B cell (primary cell): ENCODE measurements around the gene KANK3. TPM values are rescaled to one million over a fixed set of nuclear protein-coding genes. Genes with fewer than 3 reads are reported as not detected.

Source experiments
- ATAC-seq: fragments of 200-7000 bp; cut with Tn5 transposase; one replicate; pipeline ENCODE4 v1.10.0; 2021; ENCODE audit warnings: low read depth, mild to moderate bottlenecking, moderate number of reproducible peaks, moderate library complexity
- CTCF ChIA-PET: fragments of 350-600 bp; sonication (Branson Sonifier 250); formaldehyde crosslinking; loops from one replicate; lab custom pipeline; 2021; ENCODE audit warnings: antibody characterized with exemption, inconsistent platforms; lab: Charles Lee
- POLR2A ChIA-PET: fragments of 350-600 bp; sonication (Branson Sonifier 250); formaldehyde crosslinking; loops from one replicate; lab custom pipeline; 2021; ENCODE audit warnings: antibody characterized with exemption; lab: Charles Lee
- DNase-seq: peaks from one replicate; pipeline ENCODE4 v3.0.0; 2013
- H2AFZ ChIP-seq: 2 replicates; pipeline ENCODE4 v1.6.1; 2012; ENCODE audit warnings: mild to moderate bottlenecking, low read depth, low read length; ENCODE audit not compliant: insufficient read depth, poor library complexity, severe bottlenecking
- H3K27ac ChIP-seq, 2 donors: 1 replicate in 1 of 2; 2 replicates in 1 of 2; pipeline ENCODE4 v1.5.1; 2012 to 2013; ENCODE audit warnings: low read length in 2 of 2, mild to moderate bottlenecking in 2 of 2, moderate library complexity in 1 of 2
- H3K27me3 ChIP-seq, 4 experiments: fragments of 200-600 bp in 1 of 4; sonication (generic) in 1 of 4; replicated peaks in 1 of 4; 1 replicate in 2 of 4; 2 replicates in 2 of 4; pipeline versions ENCODE4 v1.6.1 to v1.7.0; 2013 to 2016; ENCODE audit warnings: low read length in 3 of 4, mild to moderate bottlenecking in 2 of 4, mixed read lengths in 1 of 4, moderate library complexity in 1 of 4; ENCODE audit not compliant: insufficient read depth in 4 of 4, control insufficient read depth in 3 of 4; ENCODE audit errors: control extremely low read depth in 1 of 4
- H3K36me3 ChIP-seq, 2 experiments: replicated peaks in 1 of 2; 1 replicate in 1 of 2; 2 replicates in 1 of 2; pipeline versions ENCODE4 v1.6.1 to v1.7.1; 2013; ENCODE audit warnings: low read length in 1 of 2; ENCODE audit not compliant: insufficient read depth in 2 of 2, control insufficient read depth in 1 of 2; ENCODE audit errors: control extremely low read depth in 1 of 2, extremely low read depth in 1 of 2
- H3K4me1 ChIP-seq, 2 donors: fragments of 200-600 bp in 1 of 2; sonication (generic) in 1 of 2; 1 replicate in 1 of 2; 2 replicates in 1 of 2; pipeline versions ENCODE4 v1.5.1 to v1.6.1; 2013 to 2017; ENCODE audit warnings: low read length in 2 of 2; ENCODE audit not compliant: control insufficient read depth in 2 of 2, insufficient read depth in 2 of 2
- H3K4me2 ChIP-seq: replicated peaks from 2 replicates; pipeline ENCODE3; 2012; ENCODE audit warnings: mild to moderate bottlenecking, low read depth, low read length; ENCODE audit not compliant: poor library complexity, severe bottlenecking
- H3K4me3 ChIP-seq, 5 experiments: fragments of 200-600 bp in 1 of 5; sonication (generic) in 1 of 5; 1 replicate in 3 of 5; 2 replicates in 2 of 5; pipeline versions ENCODE4 v1.5.1 to v1.7.0; 2011 to 2016; ENCODE audit warnings: low read length in 4 of 5, mild to moderate bottlenecking in 4 of 5, low read depth in 2 of 5, control low read depth in 1 of 5, moderate library complexity in 1 of 5; ENCODE audit not compliant: insufficient read depth in 1 of 5; ENCODE audit errors: control extremely low read depth in 1 of 5, extremely low read depth in 1 of 5
- H3K79me2 ChIP-seq: fragments of 200-600 bp; sonication (generic); one replicate; pipeline ENCODE4 v1.6.0; 2016; ENCODE audit warnings: low read length; ENCODE audit not compliant: control insufficient read depth, insufficient read depth
- H3K9ac ChIP-seq: fragments of 200-600 bp; sonication (generic); 2 replicates; pipeline ENCODE4 v1.6.1; 2017; ENCODE audit warnings: mild to moderate bottlenecking, low read length, moderate library complexity
- H3K9me3 ChIP-seq, 3 donors: one replicate each; pipeline versions ENCODE4 v1.6.1 to v1.7.1; 2013; ENCODE audit warnings: low read length in 2 of 3; ENCODE audit not compliant: control insufficient read depth in 2 of 3, insufficient read depth in 1 of 3; ENCODE audit errors: control extremely low read depth in 1 of 3
- H4K20me1 ChIP-seq: 2 replicates; pipeline ENCODE4 v1.6.0; 2012; ENCODE audit warnings: mild to moderate bottlenecking, low read length; ENCODE audit not compliant: insufficient read depth, control insufficient read depth, poor library complexity, severe bottlenecking
- H3K27ac Mint-ChIP-seq: one replicate; pipeline ENCODE4 v1.8.0; 2021; ENCODE audit warnings: mixed read lengths
- H3K27me3 Mint-ChIP-seq: one replicate; pipeline ENCODE4 v1.8.0; 2021; ENCODE audit warnings: mixed read lengths
- H3K4me1 Mint-ChIP-seq: one replicate; pipeline ENCODE4 v1.8.0; 2021; ENCODE audit warnings: mixed read lengths
- H3K4me3 Mint-ChIP-seq: one replicate; pipeline ENCODE4 v1.8.0; 2021; ENCODE audit warnings: mixed read lengths
- H3K9me3 Mint-ChIP-seq: one replicate; pipeline ENCODE4 v1.8.0; 2022; ENCODE audit warnings: mixed read lengths; ENCODE audit not compliant: insufficient read depth
- CTCF ChIP-seq: fragments of 200-600 bp; IDR thresholded peaks from one replicate; pipeline ENCODE4 v1.8.0; 2022; ENCODE audit warnings: antibody characterized with exemption, mild to moderate bottlenecking
- EZH2 ChIP-seq: IDR thresholded peaks from 2 replicates; pipeline ENCODE4 v1.6.1; 2012; ENCODE audit warnings: borderline replicate concordance, low read depth, mild to moderate bottlenecking, moderate library complexity, low read length; ENCODE audit not compliant: insufficient read depth, poor library complexity, severe bottlenecking
- WGBS: methylation state at CpG from one replicate; pipeline ENCODE4 v1.1.5; 2013; ENCODE audit warnings: missing lambda C conversion rate; ENCODE audit not compliant: insufficient coverage; 5-methylcytosine and 5-hydroxymethylcytosine counted together
- intact Hi-C: fragments of 100-400 bp; cut with micrococcal nuclease; formaldehyde crosslinking; loops from one replicate; pipeline ENCODE4 v1.10.0; 2022
- polyA minus RNA-seq: library from RNA; depleted of rRNA, polyadenylated mRNA; stranded (reverse); fragments of >200 nt; gene quantifications from 2 replicates; pipeline ENCODE4 v1.2.3, GENCODE V29; 2012
- polyA plus RNA-seq: library from polyadenylated mRNA; depleted of rRNA; stranded (reverse); fragments of >200 nt; gene quantifications from 2 replicates; pipeline ENCODE4 v1.2.3, GENCODE V29; 2012
- total RNA-seq, 2 donors: library from RNA; stranded (reverse); fragments of 120-200 nt in 1 of 2; gene quantifications; 1 replicate in 1 of 2; 2 replicates in 1 of 2; pipeline versions ENCODE4 v1.2.3 to v1.2.4, GENCODE V29; 2013 to 2022

Gene KANK3
- total RNA-seq (0.27 TPM in 1 of 2 replicates, not detected in the other), polyA plus RNA-seq (0.34 and 0.35 TPM in 2 replicates), polyA minus RNA-seq (0.21 and 1.1 TPM in 2 replicates)
- total RNA-seq (2013): 0.47 TPM

- H3K9ac ChIP-seq: peak within 1 kb of the TSS; percentile 52
- CTCF ChIA-PET: interaction anchor here (1.7 kb wide), 1 partner anchor 11 kb away, joined by 8 read pairs; no protein-coding TSS in a partner anchor
- peak within 1 kb of the TSS; percentile 57 for H2AFZ ChIP-seq
- Mint-ChIP-seq H3K4me3 (peak within 1 kb of the TSS; percentile 79), H3K4me1 (peaks cover 13% of the 10 kb centered on the region), H3K27ac (no peak within 1 kb of the TSS), H3K27me3 (peaks cover 20% of the 10 kb centered on the region), H3K9me3 (no peaks in the 10 kb centered on the region)
- H3K4me2 ChIP-seq: peak within 1 kb of the TSS; percentile 78
- H3K4me1 ChIP-seq: peaks cover 9 to 14% of the 10 kb centered on the region in 2 donors
- POLR2A ChIA-PET: no interaction called here
- peaks cover 0 to 12% (median 0%) of the 10 kb centered on the region in 3 donors for H3K9me3 ChIP-seq
- intact Hi-C loops: no loop called here
- ATAC-seq (peak; percentile 100), DNase-seq (peak; percentile 88)
- no peaks in the 10 kb centered on the region for H4K20me1 ChIP-seq
- 2% methylated on average over 62 of the region's 65 CpGs for WGBS
- H3K27ac ChIP-seq: no peak within 1 kb of the TSS
- H3K27me3 ChIP-seq: peaks cover 0 to 38% (median 9%) of the 10 kb centered on the region in 4 experiments
- TF ChIP-seq EZH2: peak; percentile 10
- TF ChIP-seq CTCF: no peak
- no peaks in the 10 kb centered on the region for H3K79me2 ChIP-seq
- peak within 1 kb of the TSS in 4 of 5 experiments; percentile 37 to 55 (median 46) for H3K4me3 ChIP-seq
- no peaks in the 10 kb centered on the region for H3K36me3 ChIP-seq
Observed at GRCh38 chr19:8342684-8343482, at the start of gene KANK3. Gene KANK3, minus strand, starts transcription at chr19:8343262. Its CDS starts 5,434 bp downstream, at chr19:8337828.
